Right lobe of liver (tissue), 6 donors: ENCODE results near the gene KCNK16. TPM values are rescaled to one million over a fixed set of nuclear protein-coding genes. Genes with fewer than 3 reads are reported as not detected.

Experiments
- ATAC-seq, 4 donors: fragments of 200-7000 bp; cut with Tn5 transposase; one replicate each; pipeline ENCODE4 v1.9.1; 2020; ENCODE audit warnings: mild to moderate bottlenecking in 4 of 4, moderate library complexity in 4 of 4
- DNase-seq, 3 donors: peaks; one replicate each; pipeline ENCODE4 v3.0.0-alpha.2; 2020
- H3K27ac ChIP-seq, 3 donors: fragments of 200-600 bp; one replicate each; pipeline ENCODE4 v1.8.0; 2022
- H3K27me3 ChIP-seq, 2 donors: fragments of 200-600 bp; one replicate each; pipeline ENCODE4 v1.8.0; 2022
- H3K36me3 ChIP-seq, 4 donors: fragments of 200-600 bp; sonication (generic) in 1 of 4; one replicate each; pipeline versions ENCODE4 v1.5.1 to v1.8.0; 2017 to 2022; ENCODE audit warnings: control low read depth in 1 of 4
- H3K4me1 ChIP-seq, 4 donors: fragments of 200-600 bp; sonication (generic) in 1 of 4; one replicate each; pipeline versions ENCODE4 v1.5.1 to v1.8.0; 2017 to 2022; ENCODE audit warnings: control low read depth in 1 of 4
- H3K4me3 ChIP-seq, 3 donors: fragments of 200-600 bp; one replicate each; pipeline ENCODE4 v1.8.0; 2022
- H3K9me3 ChIP-seq, 4 donors: fragments of 200-600 bp; sonication (generic) in 1 of 4; one replicate each; pipeline versions ENCODE4 v1.5.1 to v1.8.0; 2017 to 2022; ENCODE audit warnings: control low read depth in 1 of 4
- CTCF ChIP-seq, 4 donors: fragments of 200-600 bp in 3 of 4; fragments of 450-650 bp in 1 of 4; IDR thresholded peaks; one replicate each; pipeline versions ENCODE4 v1.5.1 to v1.8.0; 2016 to 2022; ENCODE audit warnings: antibody characterized with exemption in 4 of 4, mild to moderate bottlenecking in 2 of 4
- POLR2A ChIP-seq: fragments of 450-650 bp; IDR thresholded peaks from one replicate; pipeline ENCODE4 v1.6.1; 2017; ENCODE audit warnings: antibody characterized with exemption, mild to moderate bottlenecking
- WGBS: methylation state at CpG from one replicate; pipeline ENCODE4 v1.1.6; 2018; ENCODE audit warnings: low coverage, low lambda C conversion rate; ENCODE audit not compliant: insufficient coverage; ENCODE audit errors: missing lambda C conversion rate; 5-methylcytosine and 5-hydroxymethylcytosine counted together
- intact Hi-C, 2 donors: fragments of 100-400 bp; cut with DNase I; formaldehyde crosslinking; loops; one replicate each; pipeline versions ENCODE4 v1.11.2 to v1.14.1; 2022
- total RNA-seq, 6 experiments: library from RNA; depleted of rRNA in 2 of 6; stranded (reverse); fragments of >200 nt in 2 of 6; fragmentation: NEBNext Ultra II Directional in 3 of 6; extraction: Animal tissue kit (Norgen Biotek cat#: 25700) in 3 of 6; gene quantifications; one replicate each; pipeline versions ENCODE4 v1.1.0 to v1.2.4, GENCODE V29; 2016 to 2023
- donor health status: DM: no; HTN: yes; CAD: no.
- donor health status: DM: no; HTN: no; CAD: no.
- donor health status: DM: no; HTN: no; CAD: no.
- donor health status: DM: no; HTN: yes; CAD: no.
- donor health status: DM: no; HTN: yes; CAD: no.

The KCNK16 gene
- total RNA-seq, 6 experiments from 2014 or later = not detected

GRCh38 chr6:39344821-39345280 is 22.3 kb upstream of the KCNK16 start:
- no peaks in the 10 kb centered on the region for H3K9me3 ChIP-seq
- H3K27me3 ChIP-seq = no peaks in the 10 kb centered on the region
- intact Hi-C loops = no loop called here
- H3K36me3 ChIP-seq = no peaks in the 10 kb centered on the region
- H3K4me3 ChIP-seq = no peak overlapping the region
- DNase-seq (no peak), ATAC-seq (no peak)
- H3K27ac ChIP-seq = no peak overlapping the region
- no peaks in the 10 kb centered on the region for H3K4me1 ChIP-seq
- TF ChIP-seq POLR2A (no peak), CTCF (IDR thresholded peaks at IDR 0.05) (no peak)
- WGBS = 63% methylated on average over 6 of the region's 7 CpGs

- intact Hi-C loops = no loop called here
- Histone ChIP-seq H3K9me3 (no peaks in the 10 kb centered on the region), H3K27ac (no peak overlapping the region), H3K36me3 (no peaks in the 10 kb centered on the region), H3K4me1 (no peaks in the 10 kb centered on the region), H3K4me3 (no peak overlapping the region), H3K27me3 (no peaks in the 10 kb centered on the region)
- no peak for ATAC-seq
- DNase-seq = no peak
- WGBS = 66% methylated on average over 9 of the region's 9 CpGs
- TF ChIP-seq CTCF (IDR thresholded peaks at IDR 0.05) = no peak
- TF ChIP-seq POLR2A = no peak
These were observed 20.9 kb upstream of the KCNK16 start for GRCh38 chr6:39343396-39343870.

- TF ChIP-seq CTCF (IDR thresholded peaks at IDR 0.05) (no peak), POLR2A (no peak)
- no peaks in the 10 kb centered on the region for H3K4me1 ChIP-seq
- peak in 3 of 4 donors; percentile 12 to 36 (median 27) for ATAC-seq
- 51% methylated on average over 14 of the region's 14 CpGs for WGBS
- no peaks in the 10 kb centered on the region for H3K9me3 ChIP-seq
- no peak overlapping the region for H3K27ac ChIP-seq
- intact Hi-C loops = no loop called here
- H3K4me3 ChIP-seq = no peak overlapping the region
- no peaks in the 10 kb centered on the region for H3K27me3 ChIP-seq
- DNase-seq = no peak
- no peaks in the 10 kb centered on the region for H3K36me3 ChIP-seq
These were observed 20.3 kb upstream of the KCNK16 start for GRCh38 chr6:39342692-39343395.

GRCh38 chr6:39341937-39342336 is 19.4 kb upstream of the KCNK16 start:
- intact Hi-C loops = no loop called here
- Histone ChIP-seq H3K4me3 (no peak overlapping the region), H3K27me3 (no peaks in the 10 kb centered on the region), H3K9me3 (no peaks in the 10 kb centered on the region), H3K27ac (no peak overlapping the region), H3K4me1 (no peaks in the 10 kb centered on the region), H3K36me3 (no peaks in the 10 kb centered on the region)
- WGBS = 85% methylated on average over 5 of the region's 5 CpGs
- DNase-seq (no peak), ATAC-seq (peak in 1 of 4 donors; percentile 27)
- TF ChIP-seq POLR2A = no peak
- TF ChIP-seq CTCF (IDR thresholded peaks at IDR 0.05) = no peak
